ELF-1 (cell line): ENCODE measurements around the gene GDF9.
A peak's percentile ranks its signal among the peaks of the same experiment; 100 is the strongest.

Source experiments
- DNase-seq: peaks from one replicate; pipeline ENCODE4 v3.0.0-alpha.2; 2016; ENCODE audit warnings: low read depth, low spot score

The GDF9 gene

GRCh38 chr5:132819468-132819867 lies 46.8 kb downstream of the GDF9 start:
- DNase-seq, result no peak

- DNase-seq, result no peak
Observed at GRCh38 chr5:132817011-132817410, 49.3 kb downstream of the GDF9 start.

- DNase-seq, result no peak
Observed at GRCh38 chr5:132816554-132816953, 49.7 kb downstream of the GDF9 start.

GRCh38 chr5:132816083-132816482 lies 50.2 kb downstream of the GDF9 start:
- no peak for DNase-seq

- DNase-seq, result no peak
Observed at GRCh38 chr5:132815454-132815853, 50.8 kb downstream of the GDF9 start.

GRCh38 chr5:132814503-132815294 lies 51.6 kb downstream of the GDF9 start:
- peak; percentile 49 for DNase-seq

GRCh38 chr5:132813599-132814502 lies 52.4 kb downstream of the GDF9 start:
- peak; percentile 65 for DNase-seq

GRCh38 chr5:132812781-132813598 lies 53.3 kb downstream of the GDF9 start, which contains the start of gene SOWAHA:
Gene SOWAHA, plus strand, starts transcription at chr5:132813302. Its CDS starts 320 bp downstream, at chr5:132813622.
- no peak for DNase-seq

- no peak for DNase-seq
Observed at GRCh38 chr5:132812123-132812765, 54.0 kb downstream of the GDF9 start.
